PFSK-1 (cell line): ENCODE results near the gene CENPE.

Experiments used
- FOXP2 ChIP-seq: optimal IDR thresholded peaks from 2 replicates; pipeline ENCODE3; 2011; ENCODE audit warnings: borderline replicate concordance, control low read depth, inconsistent platforms; ENCODE audit not compliant: insufficient read depth; ENCODE audit errors: extremely low read length, extremely low read depth
- POLR2AphosphoS5 ChIP-seq: IDR thresholded peaks from 2 replicates; pipeline ENCODE4 v1.6.1; 2012; ENCODE audit warnings: low read depth, mild to moderate bottlenecking, control low read depth, low read length, moderate library complexity
- REST ChIP-seq, 2 experiments: IDR thresholded peaks; 2 replicates each; pipeline versions ENCODE4 v1.6.1 to v1.8.0; 2011 to 2012; ENCODE audit warnings: low read depth in 2 of 2, low read length in 2 of 2, control low read depth in 1 of 2, inconsistent platforms in 1 of 2, mild to moderate bottlenecking in 1 of 2, moderate library complexity in 1 of 2; ENCODE audit not compliant: insufficient read depth in 1 of 2
- SIN3A ChIP-seq: IDR thresholded peaks from 2 replicates; pipeline ENCODE4 v1.6.1; 2012; ENCODE audit warnings: mild to moderate bottlenecking, low read length, moderate library complexity, borderline replicate concordance; ENCODE audit not compliant: insufficient read depth
- TAF1 ChIP-seq: IDR thresholded peaks from 2 replicates; pipeline ENCODE4 v1.6.1; 2012; ENCODE audit warnings: low read length, control low read depth, borderline replicate concordance; ENCODE audit not compliant: insufficient read depth

CENPE gene

GRCh38 chr4:103098341-103098740 is 99.8 kb downstream of the CENPE start:
- TF ChIP-seq SIN3A, result no peak
- no peak for TF ChIP-seq FOXP2
- TF ChIP-seq TAF1, result no peak
- no peak for TF ChIP-seq REST (IDR thresholded peaks at IDR 0.05; ENCODE audit: insufficient read depth in 1 of 2, low read depth in 2 of 2, low read length in 2 of 2)
- TF ChIP-seq POLR2AphosphoS5, result no peak

GRCh38 chr4:103097112-103097511 is 101.0 kb downstream of the CENPE start:
- no peak for TF ChIP-seq REST (IDR thresholded peaks at IDR 0.05; ENCODE audit: insufficient read depth in 1 of 2, low read depth in 2 of 2, low read length in 2 of 2)
- TF ChIP-seq FOXP2, result no peak

GRCh38 chr4:103095080-103095479 is 103.1 kb downstream of the CENPE start:
- TF ChIP-seq REST (IDR thresholded peaks at IDR 0.05; ENCODE audit: insufficient read depth in 1 of 2, low read depth in 2 of 2, low read length in 2 of 2) (no peak), FOXP2 (no peak), SIN3A (no peak), POLR2AphosphoS5 (no peak), TAF1 (no peak)

GRCh38 chr4:103092245-103092644 is 105.9 kb downstream of the CENPE start:
- TF ChIP-seq REST (IDR thresholded peaks at IDR 0.05; ENCODE audit: insufficient read depth in 1 of 2, low read depth in 2 of 2, low read length in 2 of 2) (no peak), TAF1 (no peak), SIN3A (no peak), POLR2AphosphoS5 (no peak), FOXP2 (no peak)

- TF ChIP-seq REST (IDR thresholded peaks at IDR 0.05; ENCODE audit: insufficient read depth in 1 of 2, low read depth in 2 of 2, low read length in 2 of 2) (no peak), TAF1 (no peak), FOXP2 (no peak)
Measured at GRCh38 chr4:103091601-103092223, 106.4 kb downstream of the CENPE start.
